Heart left ventricle (tissue), 16 donors: ENCODE data around the gene PLB1. TPM values are rescaled to one million over a fixed set of nuclear protein-coding genes. Genes with fewer than 3 reads are reported as not detected.

Experiments used
- ATAC-seq, 4 donors: fragments of 200-7000 bp; cut with Tn5 transposase; one replicate each; pipeline ENCODE4 v1.9.1; 2020 to 2022; ENCODE audit warnings: moderate library complexity in 4 of 4, mild to moderate bottlenecking in 3 of 4, moderate number of reproducible peaks in 1 of 4
- DNase-seq, 5 donors: peaks; one replicate each; pipeline ENCODE4 v3.0.0-alpha.2; 2020
- H3K27ac ChIP-seq, 12 donors: fragments of 200-600 bp; sonication (generic) in 4 of 12; one replicate each; pipeline versions ENCODE4 v1.5.0 to v1.8.0; 2016 to 2022; ENCODE audit warnings: mild to moderate bottlenecking in 2 of 12
- H3K27me3 ChIP-seq, 9 donors: fragments of 200-600 bp; sonication (generic) in 2 of 9; one replicate each; pipeline versions ENCODE4 v1.5.1 to v1.8.0; 2016 to 2022; ENCODE audit warnings: mild to moderate bottlenecking in 3 of 9
- H3K36me3 ChIP-seq, 9 donors: fragments of 200-600 bp; sonication (generic) in 2 of 9; one replicate each; pipeline versions ENCODE4 v1.5.0 to v1.8.0; 2018 to 2022; ENCODE audit warnings: mild to moderate bottlenecking in 2 of 9
- H3K4me1 ChIP-seq, 12 donors: fragments of 200-600 bp; sonication (generic) in 4 of 12; one replicate each; pipeline versions ENCODE4 v1.5.0 to v1.8.0; 2016 to 2022; ENCODE audit warnings: mild to moderate bottlenecking in 3 of 12
- H3K4me3 ChIP-seq, 12 donors: fragments of 200-600 bp; sonication (generic) in 4 of 12; one replicate each; pipeline versions ENCODE4 v1.5.0 to v1.8.0; 2017 to 2022; ENCODE audit warnings: mild to moderate bottlenecking in 9 of 12, moderate library complexity in 4 of 12
- H3K9me3 ChIP-seq, 12 donors: fragments of 200-600 bp; sonication (generic) in 4 of 12; one replicate each; pipeline versions ENCODE4 v1.5.0 to v1.8.0; 2016 to 2022; ENCODE audit warnings: mild to moderate bottlenecking in 1 of 12
- POLR2A ChIP-seq, 2 donors: fragments of 450-650 bp; IDR thresholded peaks; one replicate each; pipeline ENCODE4 v1.6.1; 2017; ENCODE audit warnings: antibody characterized with exemption in 2 of 2, mild to moderate bottlenecking in 2 of 2, moderate library complexity in 2 of 2
- WGBS, 4 donors: extraction: QIAGEN DNeasy Blood & Tissue Kit in 2 of 4; methylation state at CpG; one replicate each; pipeline versions ENCODE4 v1.1.5 to v1.1.7; 2013 to 2018; 5-methylcytosine and 5-hydroxymethylcytosine counted together
- intact Hi-C, 10 donors: fragments of 100-400 bp; cut with DNase I; formaldehyde crosslinking; loops; one replicate each; pipeline versions ENCODE4 v1.11.1 to v1.14.2; 2022
- polyA plus RNA-seq, 2 donors: library from polyadenylated mRNA; stranded (reverse); fragments of 200-250 nt; gene quantifications; one replicate each; pipeline ENCODE4 v1.2.3, GENCODE V29; 2013
- total RNA-seq, 9 donors: library from RNA; depleted of rRNA in 2 of 9; stranded (reverse); fragments of >200 nt in 2 of 9; fragmentation: NEBNext Ultra II Directional in 3 of 9; extraction: Animal tissue kit (Norgen Biotek cat#: 25700) in 3 of 9; gene quantifications; one replicate each; pipeline versions ENCODE4 v1.1.0 to v1.2.4, GENCODE V29; 2016 to 2023
- TF ChIP-seq, protein P1 (sequence below), 12 donors: fragments of 200-600 bp; sonication (generic) in 4 of 12; IDR thresholded peaks; one replicate each; pipeline versions ENCODE4 v1.5.0 to v1.8.0; 2018 to 2022; ENCODE audit warnings: antibody characterized with exemption in 12 of 12, mild to moderate bottlenecking in 5 of 12
- donor health status: ischemic (EF 13 %, LVEDD 7.1; RV severe dilation, severe dysfunction).
- donor health status: healthy with polysubstance abuse.
- donor health status: DM: no; HTN: yes; CAD: no.
- donor health status: DM: no; HTN: no; CAD: no.
- donor health status: ischemic (EF 25% LVEDD 6.9; RV normal size, moderate dysfunction).
- donor health status: ischemic (EF 25% LVEDD 5.7; RV mildly dilated, moderate dysfunction).
- donor health status: healthy.
- donor health status: DM: yes; HTN: yes; CAD: no.
- donor health status: ischemic (EF 35%, LVEDD 5.7; RV mildly dilated, moderate dysfunction).
- donor health status: nonischemic (EF 11% LVEDD 7.7; RV severe dilation, severe dysfunction).
- donor health status: DM: yes; HTN: yes; CAD: no.
- donor health status: PGD.
- donor health status: ischemic (EF 29% LVEDD 5.4; RV normal size, mild dysfunction).
- donor health status: nonischemic (EF 23%, LVEDD 6.1; RV moderate dilation, normal function).

Gene PLB1
- total and polyA plus RNA-seq, 11 donors = 0.35 to 5.5 (median 1.3) TPM

DNA sequence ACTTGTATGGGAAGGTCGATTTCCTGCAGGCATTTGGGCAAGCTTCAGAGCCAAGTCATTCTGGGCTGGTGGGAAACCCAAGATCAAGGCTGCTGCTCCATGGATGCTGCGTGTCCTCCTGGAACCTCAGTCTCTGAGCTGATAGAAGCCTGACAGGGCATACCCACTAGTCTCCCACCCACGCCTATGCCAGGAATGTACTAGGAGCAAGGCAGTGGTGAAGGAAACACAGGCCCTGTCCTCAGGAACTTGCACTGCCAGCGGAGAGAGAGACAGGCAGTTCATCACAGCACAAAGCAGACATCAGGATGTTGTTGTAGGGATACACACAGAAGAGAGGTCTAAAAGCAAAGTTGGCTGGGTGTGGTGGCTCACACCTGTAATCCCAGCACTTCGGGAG is 84.2 kb downstream of the PLB1 start:
- TF ChIP-seq, protein P1, sequence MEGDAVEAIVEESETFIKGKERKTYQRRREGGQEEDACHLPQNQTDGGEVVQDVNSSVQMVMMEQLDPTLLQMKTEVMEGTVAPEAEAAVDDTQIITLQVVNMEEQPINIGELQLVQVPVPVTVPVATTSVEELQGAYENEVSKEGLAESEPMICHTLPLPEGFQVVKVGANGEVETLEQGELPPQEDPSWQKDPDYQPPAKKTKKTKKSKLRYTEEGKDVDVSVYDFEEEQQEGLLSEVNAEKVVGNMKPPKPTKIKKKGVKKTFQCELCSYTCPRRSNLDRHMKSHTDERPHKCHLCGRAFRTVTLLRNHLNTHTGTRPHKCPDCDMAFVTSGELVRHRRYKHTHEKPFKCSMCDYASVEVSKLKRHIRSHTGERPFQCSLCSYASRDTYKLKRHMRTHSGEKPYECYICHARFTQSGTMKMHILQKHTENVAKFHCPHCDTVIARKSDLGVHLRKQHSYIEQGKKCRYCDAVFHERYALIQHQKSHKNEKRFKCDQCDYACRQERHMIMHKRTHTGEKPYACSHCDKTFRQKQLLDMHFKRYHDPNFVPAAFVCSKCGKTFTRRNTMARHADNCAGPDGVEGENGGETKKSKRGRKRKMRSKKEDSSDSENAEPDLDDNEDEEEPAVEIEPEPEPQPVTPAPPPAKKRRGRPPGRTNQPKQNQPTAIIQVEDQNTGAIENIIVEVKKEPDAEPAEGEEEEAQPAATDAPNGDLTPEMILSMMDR (IDR thresholded peaks at IDR 0.05) = no peak
- no peak for TF ChIP-seq POLR2A (IDR thresholded peaks at IDR 0.05)
- DNase-seq (no peak), ATAC-seq (no peak)
- no peak overlapping the region for H3K4me3 ChIP-seq
- no peaks in the 10 kb centered on the region for H3K9me3 ChIP-seq
- intact Hi-C loops = no loop called here
- H3K36me3 ChIP-seq = no peaks in the 10 kb centered on the region
- H3K4me1 ChIP-seq = peaks cover 0 to 18% (median 16%) of the 10 kb centered on the region in 12 donors
- no peak overlapping the region for H3K27ac ChIP-seq
- H3K27me3 ChIP-seq = no peaks in the 10 kb centered on the region
- 80 to 88% (median 86%) methylated on average over 5 of the region's 5 CpGs for WGBS, 4 donors

DNA sequence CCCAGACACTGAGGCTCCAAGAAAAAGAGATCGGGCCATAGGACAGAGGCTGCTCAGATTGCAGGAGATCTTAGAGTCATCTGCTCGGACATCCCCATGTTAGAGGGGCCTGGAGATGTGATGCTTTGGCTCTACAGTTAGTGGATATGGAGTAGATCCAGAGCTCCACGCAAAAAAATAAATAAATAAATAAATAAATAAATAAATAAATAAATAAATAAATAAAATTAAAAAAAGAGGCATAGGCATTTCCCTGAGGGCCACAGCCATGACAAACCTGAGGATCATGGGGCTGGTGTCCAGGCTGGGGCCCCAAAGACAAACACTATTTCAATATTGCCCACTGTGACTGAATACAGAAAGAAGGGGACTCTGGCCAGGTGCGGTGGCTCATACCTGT is 85.5 kb downstream of the PLB1 start:
- ATAC-seq (no peak), DNase-seq (no peak)
- Histone ChIP-seq H3K27ac (no peak overlapping the region), H3K4me3 (no peak overlapping the region), H3K9me3 (no peaks in the 10 kb centered on the region), H3K4me1 (peaks cover 0 to 21% (median 16%) of the 10 kb centered on the region in 12 donors), H3K36me3 (no peaks in the 10 kb centered on the region), H3K27me3 (no peaks in the 10 kb centered on the region)
- TF ChIP-seq POLR2A (IDR thresholded peaks at IDR 0.05) = no peak
- TF ChIP-seq, protein P1 (IDR thresholded peaks at IDR 0.05) = no peak
- 95 to 96% (median 96%) methylated on average over 4 of the region's 4 CpGs for WGBS, 4 donors
- intact Hi-C loops = no loop called here

DNA sequence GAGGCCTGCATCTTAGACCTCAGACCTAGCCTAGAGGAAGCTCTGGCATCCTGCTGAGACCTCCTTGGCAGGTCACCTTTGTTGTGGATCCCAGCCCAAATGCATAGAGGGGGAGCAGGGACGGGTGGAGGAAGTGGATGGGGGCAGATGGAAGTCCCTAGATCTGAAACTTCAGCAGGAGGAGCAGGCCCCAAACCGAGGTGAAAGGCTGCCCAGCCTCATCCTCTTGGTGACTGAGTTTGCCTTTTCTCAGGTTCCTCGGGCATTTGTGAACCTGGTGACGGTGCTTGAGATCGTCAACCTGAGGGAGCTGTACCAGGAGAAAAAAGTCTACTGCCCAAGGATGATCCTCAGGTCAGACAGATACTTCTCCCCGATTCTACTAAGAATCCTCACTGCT is 86.3 kb downstream of the PLB1 start:
- H3K36me3 ChIP-seq = no peaks in the 10 kb centered on the region
- 80 to 88% (median 84%) methylated on average over 6 of the region's 6 CpGs for WGBS, 4 donors
- no peak overlapping the region for H3K27ac ChIP-seq
- no peaks in the 10 kb centered on the region for H3K27me3 ChIP-seq
- ATAC-seq = no peak
- peaks cover 0 to 24% (median 16%) of the 10 kb centered on the region in 12 donors for H3K4me1 ChIP-seq
- no peaks in the 10 kb centered on the region for H3K9me3 ChIP-seq
- no peak overlapping the region for H3K4me3 ChIP-seq
- DNase-seq = no peak
- intact Hi-C loops = no loop called here
- TF ChIP-seq, protein P1 (IDR thresholded peaks at IDR 0.05) = no peak
- TF ChIP-seq POLR2A (IDR thresholded peaks at IDR 0.05) = no peak

DNA sequence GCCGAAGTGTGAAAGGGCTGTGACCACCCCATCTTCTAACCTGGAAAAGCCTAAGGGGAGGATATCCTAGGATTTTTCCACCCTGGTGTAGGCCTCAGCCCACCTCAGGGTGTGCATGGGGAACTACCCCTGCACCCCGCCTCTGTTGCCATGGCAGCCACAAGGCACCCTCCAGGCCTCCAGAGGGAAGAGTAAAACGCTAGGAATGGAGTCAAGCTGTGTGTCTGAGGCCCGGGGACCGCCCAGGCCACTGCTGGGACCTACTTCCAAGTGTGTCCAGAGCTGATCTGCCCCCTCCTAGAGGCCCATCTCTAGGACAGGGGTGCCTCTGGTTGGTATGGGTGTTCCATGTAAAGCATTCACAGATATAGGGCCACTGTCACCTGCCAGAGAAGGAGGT is 86.7 kb downstream of the PLB1 start:
- ATAC-seq (no peak), DNase-seq (no peak)
- 93 to 98% (median 95%) methylated on average over 5 of the region's 5 CpGs for whole genome bisulfite sequencing, 4 donors
- TF ChIP-seq POLR2A (IDR thresholded peaks at IDR 0.05) = no peak
- TF ChIP-seq, protein P1 (IDR thresholded peaks at IDR 0.05) = no peak
- H3K9me3 ChIP-seq = no peaks in the 10 kb centered on the region
- H3K36me3 ChIP-seq = no peaks in the 10 kb centered on the region
- no peak overlapping the region for H3K27ac ChIP-seq
- intact Hi-C loops = no loop called here
- H3K4me1 ChIP-seq = peaks cover 0 to 29% (median 17%) of the 10 kb centered on the region in 12 donors
- H3K4me3 ChIP-seq = no peak overlapping the region
- no peaks in the 10 kb centered on the region for H3K27me3 ChIP-seq
